PFSK-1 (cell line): Measurements from ENCODE around the gene ATP8B4.

ENCODE experiments used
- FOXP2 ChIP-seq: optimal IDR thresholded peaks from 2 replicates; pipeline ENCODE3; 2011; ENCODE audit warnings: borderline replicate concordance, control low read depth, inconsistent platforms; ENCODE audit not compliant: insufficient read depth; ENCODE audit errors: extremely low read length, extremely low read depth
- POLR2AphosphoS5 ChIP-seq: IDR thresholded peaks from 2 replicates; pipeline ENCODE4 v1.6.1; 2012; ENCODE audit warnings: low read depth, mild to moderate bottlenecking, control low read depth, low read length, moderate library complexity
- REST ChIP-seq, 2 experiments: IDR thresholded peaks; 2 replicates each; pipeline versions ENCODE4 v1.6.1 to v1.8.0; 2011 to 2012; ENCODE audit warnings: low read depth in 2 of 2, low read length in 2 of 2, control low read depth in 1 of 2, inconsistent platforms in 1 of 2, mild to moderate bottlenecking in 1 of 2, moderate library complexity in 1 of 2; ENCODE audit not compliant: insufficient read depth in 1 of 2
- SIN3A ChIP-seq: IDR thresholded peaks from 2 replicates; pipeline ENCODE4 v1.6.1; 2012; ENCODE audit warnings: mild to moderate bottlenecking, low read length, moderate library complexity, borderline replicate concordance; ENCODE audit not compliant: insufficient read depth
- TAF1 ChIP-seq: IDR thresholded peaks from 2 replicates; pipeline ENCODE4 v1.6.1; 2012; ENCODE audit warnings: low read length, control low read depth, borderline replicate concordance; ENCODE audit not compliant: insufficient read depth

GRCh38 chr15:50126072-50126471, 7.0 kb upstream of the ATP8B4 start:
- TF ChIP-seq FOXP2 (no peak), POLR2AphosphoS5 (no peak), TAF1 (no peak), SIN3A (no peak), REST (IDR thresholded peaks at IDR 0.05; ENCODE audit: insufficient read depth in 1 of 2, low read depth in 2 of 2, low read length in 2 of 2) (no peak)
